ENCODE results near the gene IRF7.

Gene IRF7

GRCh38 chr11:563812-564578, 51.8 kb downstream of the IRF7 start:
- FAIRE-seq, result no peak
- no peak for TF ChIP-seq CTCF (IDR thresholded peaks at IDR 0.05; ENCODE audit: insufficient read depth, missing control alignments)

DNA sequence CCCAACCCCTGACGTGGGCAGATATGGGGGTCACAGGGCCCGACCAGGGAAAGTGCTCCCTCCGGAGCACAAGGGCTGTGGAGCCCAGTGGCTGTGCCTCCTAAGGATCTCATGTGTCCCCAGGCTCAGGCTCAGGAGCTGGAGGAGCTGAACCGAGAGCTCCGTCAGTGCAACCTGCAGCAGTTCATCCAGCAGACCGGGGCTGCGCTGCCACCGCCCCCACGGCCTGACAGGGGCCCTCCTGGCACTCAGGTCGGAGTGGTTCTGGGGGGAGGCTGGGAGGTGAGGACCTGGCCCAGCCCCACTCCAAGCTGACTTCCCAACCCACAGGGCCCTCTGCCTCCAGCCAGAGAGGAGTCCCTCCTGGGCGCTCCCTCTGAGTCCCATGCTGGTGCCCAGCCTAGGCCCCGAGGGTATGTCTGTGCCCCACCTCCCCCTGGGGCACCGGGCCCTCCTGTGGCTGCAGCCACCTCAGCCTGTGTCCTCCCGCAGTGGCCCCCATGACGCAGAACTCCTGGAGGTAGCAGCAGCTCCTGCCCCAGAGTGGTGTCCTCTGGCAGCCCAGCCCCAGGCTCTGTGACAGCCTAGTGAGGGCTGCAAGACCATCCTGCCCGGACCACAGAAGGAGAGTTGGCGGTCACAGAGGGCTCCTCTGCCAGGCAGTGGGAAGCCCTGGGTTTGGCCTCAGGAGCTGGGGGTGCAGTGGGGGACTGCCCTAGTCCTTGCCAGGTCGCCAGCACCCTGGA, 52.5 kb downstream of the IRF7 start:
- FAIRE-seq (no peak), DNase-seq (ENCODE audit: insufficient read length, low spot score) (no peak)
- no peak for TF ChIP-seq CTCF (IDR thresholded peaks at IDR 0.05; ENCODE audit: insufficient read depth, missing control alignments)

More at GRCh38 chr11:563812-564578, 51.8 kb downstream of the IRF7 start:
- DNase-seq (ENCODE audit: insufficient read length, low spot score), result no peak
